Liver (tissue), 9 donors: ENCODE measurements around the gene MOGAT2. TPM values are rescaled to one million over a fixed set of nuclear protein-coding genes. Genes with fewer than 3 reads are reported as not detected.

Experiments
- DNase-seq: peaks from one replicate; pipeline ENCODE4 v3.0.0-alpha.2; 2017; ENCODE audit warnings: low spot score
- H3K27ac ChIP-seq, 2 donors: one replicate each; pipeline ENCODE4 v1.7.0; 2013; ENCODE audit warnings: inconsistent platforms in 2 of 2, low read length in 2 of 2, control low read depth in 1 of 2, low read depth in 1 of 2, mild to moderate bottlenecking in 1 of 2
- H3K27me3 ChIP-seq, 4 donors: one replicate each; pipeline versions ENCODE4 v1.6.1 to v1.7.0; 2013; ENCODE audit warnings: low read length in 3 of 4, inconsistent platforms in 1 of 4, mild to moderate bottlenecking in 1 of 4, moderate library complexity in 1 of 4; ENCODE audit not compliant: control insufficient read depth in 4 of 4, insufficient read depth in 4 of 4
- H3K36me3 ChIP-seq, 4 donors: one replicate each; pipeline versions ENCODE4 v1.6.1 to v1.7.0; 2013; ENCODE audit warnings: low read length in 3 of 4, mild to moderate bottlenecking in 3 of 4, low read depth in 1 of 4, moderate library complexity in 1 of 4; ENCODE audit not compliant: control insufficient read depth in 4 of 4, insufficient read depth in 3 of 4
- H3K4me1 ChIP-seq, 4 donors: one replicate each; pipeline versions ENCODE4 v1.6.1 to v1.7.0; 2013; ENCODE audit warnings: low read length in 3 of 4, mild to moderate bottlenecking in 3 of 4, moderate library complexity in 1 of 4; ENCODE audit not compliant: control insufficient read depth in 4 of 4, insufficient read depth in 4 of 4
- H3K4me3 ChIP-seq, 3 donors: one replicate each; pipeline versions ENCODE4 v1.6.1 to v1.7.0; 2013; ENCODE audit warnings: low read length in 3 of 3, control low read depth in 1 of 3, low read depth in 1 of 3, mild to moderate bottlenecking in 1 of 3
- H3K9ac ChIP-seq, 2 donors: one replicate each; pipeline ENCODE4 v1.7.0; 2013; ENCODE audit warnings: low read length in 2 of 2, mild to moderate bottlenecking in 2 of 2, moderate library complexity in 2 of 2, control low read depth in 1 of 2, low read depth in 1 of 2
- H3K9me3 ChIP-seq, 4 donors: one replicate each; pipeline versions ENCODE4 v1.6.1 to v1.7.0; 2013; ENCODE audit warnings: low read length in 3 of 4; ENCODE audit not compliant: control insufficient read depth in 4 of 4
- EGR1 ChIP-seq, 2 donors: IDR thresholded peaks; 2 replicates each; pipeline ENCODE4 v1.6.1; 2016 to 2018; ENCODE audit warnings: antibody characterized with exemption in 2 of 2, low read depth in 2 of 2
- FOXA1 ChIP-seq: IDR thresholded peaks from 2 replicates; pipeline ENCODE4 v1.6.1; 2016; ENCODE audit warnings: antibody characterized with exemption
- FOXA2 ChIP-seq: IDR thresholded peaks from 2 replicates; pipeline ENCODE4 v1.6.1; 2016; ENCODE audit warnings: antibody characterized with exemption
- GABPA ChIP-seq, 2 donors: IDR thresholded peaks in 1 of 2; conservative IDR thresholded peaks in 1 of 2; 2 replicates each; pipeline ENCODE4 v1.6.1; 2016; ENCODE audit warnings: antibody characterized with exemption in 2 of 2, mild to moderate bottlenecking in 1 of 2, moderate library complexity in 1 of 2
- HNF4A ChIP-seq, 2 donors: conservative IDR thresholded peaks; 2 replicates each; pipeline ENCODE4 v1.6.1; 2016; ENCODE audit warnings: antibody characterized with exemption in 2 of 2, mild to moderate bottlenecking in 2 of 2
- HNF4G ChIP-seq: IDR thresholded peaks from 2 replicates; pipeline ENCODE4 v1.6.1; 2016; ENCODE audit warnings: antibody characterized with exemption
- JUND ChIP-seq, 2 donors: IDR thresholded peaks; 2 replicates each; pipeline ENCODE4 v1.6.1; 2016; ENCODE audit warnings: antibody characterized with exemption in 2 of 2
- NR2F2 ChIP-seq: IDR thresholded peaks from 2 replicates; pipeline ENCODE4 v1.6.1; 2016; ENCODE audit warnings: antibody characterized with exemption
- RAD21 ChIP-seq, 2 donors: IDR thresholded peaks; 2 replicates each; pipeline ENCODE4 v1.6.1; 2016; ENCODE audit warnings: antibody characterized with exemption in 2 of 2, mild to moderate bottlenecking in 2 of 2
- RXRA ChIP-seq, 2 donors: IDR thresholded peaks; 2 replicates each; pipeline ENCODE4 v1.6.1; 2017 to 2018; ENCODE audit warnings: antibody characterized with exemption in 2 of 2, mild to moderate bottlenecking in 1 of 2
- SP1 ChIP-seq: IDR thresholded peaks from 2 replicates; pipeline ENCODE4 v1.6.1; 2018; ENCODE audit warnings: antibody characterized with exemption, mild to moderate bottlenecking
- TAF1 ChIP-seq: conservative IDR thresholded peaks from 2 replicates; pipeline ENCODE4 v1.6.1; 2016; ENCODE audit warnings: antibody characterized with exemption, mild to moderate bottlenecking
- YY1 ChIP-seq: IDR thresholded peaks from 2 replicates; pipeline ENCODE4 v1.6.1; 2016; ENCODE audit warnings: antibody characterized with exemption, mild to moderate bottlenecking
- WGBS: extraction: QIAGEN DNeasy Blood & Tissue Kit; methylation state at CpG from one replicate; pipeline ENCODE4 v1.1.7; 2013; 5-methylcytosine and 5-hydroxymethylcytosine counted together
- polyA plus RNA-seq, 2 donors: library from polyadenylated mRNA; stranded (reverse) in 1 of 2; unstranded in 1 of 2; fragments of 200-250 nt in 1 of 2; fragments of >200 nt in 1 of 2; fragmentation: Nextera tagmentation in 1 of 2; extraction: Ambion mirVana in 1 of 2; gene quantifications; one replicate each; pipeline versions ENCODE4 v1.2.1 to v1.2.3, GENCODE V29; 2013 to 2015
- total RNA-seq, 2 donors: library from RNA; depleted of rRNA; stranded (reverse); fragments of >200 nt; gene quantifications; one replicate each; pipeline ENCODE4 v1.2.3, GENCODE V29; 2014
- TF ChIP-seq, protein P1 (sequence below): IDR thresholded peaks from 2 replicates; pipeline ENCODE4 v1.6.1; 2016; ENCODE audit warnings: antibody characterized with exemption
- TF ChIP-seq, protein P2 (sequence below): IDR thresholded peaks from 2 replicates; pipeline ENCODE4 v1.6.1; 2016; ENCODE audit warnings: antibody characterized with exemption
- TF ChIP-seq, protein P3 (sequence below): fragments of 150-350 bp; IDR thresholded peaks from 2 replicates; pipeline ENCODE4 v1.5.1; 2017; ENCODE audit warnings: improper control_type of control experiment, low read depth, low read length; ENCODE audit not compliant: missing input control
- TF ChIP-seq, protein P4 (sequence below): IDR thresholded peaks from 2 replicates; pipeline ENCODE4 v1.6.1; 2016; ENCODE audit warnings: antibody characterized with exemption, mild to moderate bottlenecking
- TF ChIP-seq, protein P5 (sequence below): IDR thresholded peaks from 2 replicates; pipeline ENCODE4 v1.6.1; 2016; ENCODE audit warnings: antibody characterized with exemption
- donor health status: healthy.
- donor health status: healthy.
- donor health status: healthy.
- donor health status: healthy.
- donor health status: healthy.

MOGAT2 gene
- total and polyA plus RNA-seq, 4 donors = 1.0 to 92.4 (median 37.6) TPM

DNA sequence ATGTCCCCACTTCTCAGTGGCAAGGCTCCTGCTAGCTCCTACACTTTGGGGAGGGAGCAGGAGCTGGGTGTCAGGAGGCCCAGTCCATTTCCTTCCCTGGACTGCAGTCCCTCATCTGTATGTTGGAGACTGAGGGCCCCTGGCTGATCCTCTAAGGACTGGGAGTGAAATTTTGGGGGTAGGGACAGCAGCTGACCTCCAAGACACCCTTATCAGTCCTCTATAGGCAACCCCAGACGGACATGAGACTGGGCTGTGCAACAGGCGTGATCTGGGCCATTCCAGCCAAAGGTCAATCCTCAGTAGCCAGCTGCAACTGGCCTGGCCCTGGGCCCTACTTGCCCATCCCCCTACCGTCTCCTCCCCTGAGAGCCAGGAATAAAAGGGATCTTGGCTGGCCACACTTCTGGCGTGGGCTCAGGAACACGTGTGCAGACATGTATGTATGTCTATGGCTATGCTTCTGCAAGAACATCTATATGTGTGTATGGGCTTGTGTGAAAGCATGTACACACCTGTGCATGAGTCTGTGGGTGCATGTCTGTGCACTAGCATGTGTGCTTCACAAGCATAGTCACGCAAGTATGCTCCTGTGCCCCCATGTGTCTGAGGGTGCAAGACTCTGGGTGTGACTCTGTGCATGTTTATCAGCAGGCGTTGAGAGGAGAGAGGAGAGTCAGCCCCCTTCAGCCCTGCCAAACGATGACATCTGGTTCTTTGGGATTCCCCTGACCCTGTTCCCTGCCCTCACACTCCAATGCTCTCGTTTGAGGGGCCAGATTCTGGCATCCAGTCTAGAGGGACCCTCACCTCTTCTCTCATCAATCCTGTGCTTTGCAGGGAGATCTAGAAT is 26.3 kb downstream of the MOGAT2 start:
- H3K36me3 ChIP-seq = no peaks in the 10 kb centered on the region
- DNase-seq = peak; percentile 47
- no peaks in the 10 kb centered on the region for H3K9me3 ChIP-seq
- peak; percentile 89 to 92 for TF ChIP-seq RXRA (IDR thresholded peaks at IDR 0.05)
- TF ChIP-seq JUND (IDR thresholded peaks at IDR 0.05) = peak in 1 of 2 donors; percentile 56
- TF ChIP-seq HNF4A (conservative IDR thresholded peaks at IDR 0.05) = peak; percentile 87 to 97
- TF ChIP-seq, protein P1, sequence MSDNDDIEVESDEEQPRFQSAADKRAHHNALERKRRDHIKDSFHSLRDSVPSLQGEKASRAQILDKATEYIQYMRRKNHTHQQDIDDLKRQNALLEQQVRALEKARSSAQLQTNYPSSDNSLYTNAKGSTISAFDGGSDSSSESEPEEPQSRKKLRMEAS = peak; percentile 29
- peak; percentile 74 for TF ChIP-seq SP1
- TF ChIP-seq, protein P2, sequence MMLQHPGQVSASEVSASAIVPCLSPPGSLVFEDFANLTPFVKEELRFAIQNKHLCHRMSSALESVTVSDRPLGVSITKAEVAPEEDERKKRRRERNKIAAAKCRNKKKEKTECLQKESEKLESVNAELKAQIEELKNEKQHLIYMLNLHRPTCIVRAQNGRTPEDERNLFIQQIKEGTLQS = no peak
- TF ChIP-seq GABPA (IDR thresholded peaks at IDR 0.05 in 1 of 2, conservative IDR thresholded peaks at IDR 0.05 in 1 of 2) = no peak
- TF ChIP-seq, protein P3, sequence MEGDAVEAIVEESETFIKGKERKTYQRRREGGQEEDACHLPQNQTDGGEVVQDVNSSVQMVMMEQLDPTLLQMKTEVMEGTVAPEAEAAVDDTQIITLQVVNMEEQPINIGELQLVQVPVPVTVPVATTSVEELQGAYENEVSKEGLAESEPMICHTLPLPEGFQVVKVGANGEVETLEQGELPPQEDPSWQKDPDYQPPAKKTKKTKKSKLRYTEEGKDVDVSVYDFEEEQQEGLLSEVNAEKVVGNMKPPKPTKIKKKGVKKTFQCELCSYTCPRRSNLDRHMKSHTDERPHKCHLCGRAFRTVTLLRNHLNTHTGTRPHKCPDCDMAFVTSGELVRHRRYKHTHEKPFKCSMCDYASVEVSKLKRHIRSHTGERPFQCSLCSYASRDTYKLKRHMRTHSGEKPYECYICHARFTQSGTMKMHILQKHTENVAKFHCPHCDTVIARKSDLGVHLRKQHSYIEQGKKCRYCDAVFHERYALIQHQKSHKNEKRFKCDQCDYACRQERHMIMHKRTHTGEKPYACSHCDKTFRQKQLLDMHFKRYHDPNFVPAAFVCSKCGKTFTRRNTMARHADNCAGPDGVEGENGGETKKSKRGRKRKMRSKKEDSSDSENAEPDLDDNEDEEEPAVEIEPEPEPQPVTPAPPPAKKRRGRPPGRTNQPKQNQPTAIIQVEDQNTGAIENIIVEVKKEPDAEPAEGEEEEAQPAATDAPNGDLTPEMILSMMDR = no peak
- peak; percentile 32 for TF ChIP-seq FOXA1
- peak; percentile 63 for TF ChIP-seq FOXA2
- TF ChIP-seq TAF1 = no peak
- no peak for TF ChIP-seq NR2F2
- TF ChIP-seq HNF4G = peak; percentile 67
- TF ChIP-seq EGR1 (IDR thresholded peaks at IDR 0.05; ENCODE audit: low read depth in 2 of 2) = no peak
- peak; percentile 48 for TF ChIP-seq YY1
- TF ChIP-seq, protein P4, sequence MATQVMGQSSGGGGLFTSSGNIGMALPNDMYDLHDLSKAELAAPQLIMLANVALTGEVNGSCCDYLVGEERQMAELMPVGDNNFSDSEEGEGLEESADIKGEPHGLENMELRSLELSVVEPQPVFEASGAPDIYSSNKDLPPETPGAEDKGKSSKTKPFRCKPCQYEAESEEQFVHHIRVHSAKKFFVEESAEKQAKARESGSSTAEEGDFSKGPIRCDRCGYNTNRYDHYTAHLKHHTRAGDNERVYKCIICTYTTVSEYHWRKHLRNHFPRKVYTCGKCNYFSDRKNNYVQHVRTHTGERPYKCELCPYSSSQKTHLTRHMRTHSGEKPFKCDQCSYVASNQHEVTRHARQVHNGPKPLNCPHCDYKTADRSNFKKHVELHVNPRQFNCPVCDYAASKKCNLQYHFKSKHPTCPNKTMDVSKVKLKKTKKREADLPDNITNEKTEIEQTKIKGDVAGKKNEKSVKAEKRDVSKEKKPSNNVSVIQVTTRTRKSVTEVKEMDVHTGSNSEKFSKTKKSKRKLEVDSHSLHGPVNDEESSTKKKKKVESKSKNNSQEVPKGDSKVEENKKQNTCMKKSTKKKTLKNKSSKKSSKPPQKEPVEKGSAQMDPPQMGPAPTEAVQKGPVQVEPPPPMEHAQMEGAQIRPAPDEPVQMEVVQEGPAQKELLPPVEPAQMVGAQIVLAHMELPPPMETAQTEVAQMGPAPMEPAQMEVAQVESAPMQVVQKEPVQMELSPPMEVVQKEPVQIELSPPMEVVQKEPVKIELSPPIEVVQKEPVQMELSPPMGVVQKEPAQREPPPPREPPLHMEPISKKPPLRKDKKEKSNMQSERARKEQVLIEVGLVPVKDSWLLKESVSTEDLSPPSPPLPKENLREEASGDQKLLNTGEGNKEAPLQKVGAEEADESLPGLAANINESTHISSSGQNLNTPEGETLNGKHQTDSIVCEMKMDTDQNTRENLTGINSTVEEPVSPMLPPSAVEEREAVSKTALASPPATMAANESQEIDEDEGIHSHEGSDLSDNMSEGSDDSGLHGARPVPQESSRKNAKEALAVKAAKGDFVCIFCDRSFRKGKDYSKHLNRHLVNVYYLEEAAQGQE = no peak
- TF ChIP-seq RAD21 (IDR thresholded peaks at IDR 0.05) = peak; percentile 18 to 30
- TF ChIP-seq, protein P5, sequence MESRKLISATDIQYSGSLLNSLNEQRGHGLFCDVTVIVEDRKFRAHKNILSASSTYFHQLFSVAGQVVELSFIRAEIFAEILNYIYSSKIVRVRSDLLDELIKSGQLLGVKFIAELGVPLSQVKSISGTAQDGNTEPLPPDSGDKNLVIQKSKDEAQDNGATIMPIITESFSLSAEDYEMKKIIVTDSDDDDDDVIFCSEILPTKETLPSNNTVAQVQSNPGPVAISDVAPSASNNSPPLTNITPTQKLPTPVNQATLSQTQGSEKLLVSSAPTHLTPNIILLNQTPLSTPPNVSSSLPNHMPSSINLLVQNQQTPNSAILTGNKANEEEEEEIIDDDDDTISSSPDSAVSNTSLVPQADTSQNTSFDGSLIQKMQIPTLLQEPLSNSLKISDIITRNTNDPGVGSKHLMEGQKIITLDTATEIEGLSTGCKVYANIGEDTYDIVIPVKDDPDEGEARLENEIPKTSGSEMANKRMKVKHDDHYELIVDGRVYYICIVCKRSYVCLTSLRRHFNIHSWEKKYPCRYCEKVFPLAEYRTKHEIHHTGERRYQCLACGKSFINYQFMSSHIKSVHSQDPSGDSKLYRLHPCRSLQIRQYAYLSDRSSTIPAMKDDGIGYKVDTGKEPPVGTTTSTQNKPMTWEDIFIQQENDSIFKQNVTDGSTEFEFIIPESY = peak; percentile 61
- no peaks in the 10 kb centered on the region for H3K27me3 ChIP-seq
- H3K9ac ChIP-seq = no peak overlapping the region
- WGBS = 33% methylated on average over 9 of the region's 9 CpGs
- H3K4me1 ChIP-seq = peaks cover 3 to 37% (median 22%) of the 10 kb centered on the region in 4 donors
- H3K4me3 ChIP-seq = no peak overlapping the region
- peak overlapping the region; percentile 67 to 72 for H3K27ac ChIP-seq
